Measurements from ENCODE around the gene SYNE1.
"Not testable (repeated sequence)": the region's sequence is repeated elsewhere in the genome, so short reads cannot be mapped to it uniquely, and the experiment has no call there.

The SYNE1 gene

GRCh38 chr6:152372945-152373344 is 264.2 kb downstream of the SYNE1 start:
- no peak for DNase-seq (ENCODE audit: low spot score)

- DNase-seq (ENCODE audit: low spot score) = no peak
These were observed 265.4 kb downstream of the SYNE1 start for GRCh38 chr6:152371775-152372174.

- no peak for DNase-seq (ENCODE audit: low spot score)
These were observed 268.2 kb downstream of the SYNE1 start for GRCh38 chr6:152368751-152369624.

- no peak for DNase-seq (ENCODE audit: low spot score)
These were observed 272.3 kb downstream of the SYNE1 start for GRCh38 chr6:152364866-152365265.

GRCh38 chr6:152360034-152360433 is 277.1 kb downstream of the SYNE1 start:
- DNase-seq (ENCODE audit: low spot score) = no peak

- peak; percentile 26 for DNase-seq (ENCODE audit: low spot score)
These were observed 280.5 kb downstream of the SYNE1 start for GRCh38 chr6:152356662-152357061.

- DNase-seq (ENCODE audit: low spot score) = no peak
These were observed 281.1 kb downstream of the SYNE1 start for GRCh38 chr6:152356016-152356415.

GRCh38 chr6:152355166-152355565 is 282.0 kb downstream of the SYNE1 start:
- DNase-seq (ENCODE audit: low spot score) = no peak

GRCh38 chr6:152353440-152353839 is 283.7 kb downstream of the SYNE1 start:
- no peak for DNase-seq (ENCODE audit: low spot score)

- DNase-seq (ENCODE audit: low spot score) = no peak
These were observed 285.4 kb downstream of the SYNE1 start for GRCh38 chr6:152351742-152352141.

- no peak for DNase-seq (ENCODE audit: low spot score)
These were observed 286.1 kb downstream of the SYNE1 start for GRCh38 chr6:152351110-152351509.

GRCh38 chr6:152348116-152348515 is 289.0 kb downstream of the SYNE1 start:
- DNase-seq (ENCODE audit: low spot score) = no peak

GRCh38 chr6:152343735-152344360 is 293.3 kb downstream of the SYNE1 start:
- no peak for DNase-seq (ENCODE audit: low spot score)

- no peak for DNase-seq (ENCODE audit: low spot score)
These were observed 295.6 kb downstream of the SYNE1 start for GRCh38 chr6:152341596-152341995.

GRCh38 chr6:152338335-152339125 is 298.6 kb downstream of the SYNE1 start:
- DNase-seq (ENCODE audit: low spot score) = peak; percentile 66

GRCh38 chr6:152334555-152334954 is 302.6 kb downstream of the SYNE1 start:
- DNase-seq (ENCODE audit: low spot score) = no peak

- no peak for DNase-seq (ENCODE audit: low spot score)
These were observed 306.2 kb downstream of the SYNE1 start for GRCh38 chr6:152330961-152331360.

- no peak for DNase-seq (ENCODE audit: low spot score)
These were observed 307.3 kb downstream of the SYNE1 start for GRCh38 chr6:152329638-152330448.

- DNase-seq (ENCODE audit: low spot score) = not testable (repeated sequence)
These were observed 309.0 kb downstream of the SYNE1 start for GRCh38 chr6:152328200-152328599.

- DNase-seq (ENCODE audit: low spot score) = no peak
These were observed 313.8 kb downstream of the SYNE1 start for GRCh38 chr6:152323376-152323775.

GRCh38 chr6:152318278-152318677 is 318.9 kb downstream of the SYNE1 start:
- no peak for DNase-seq (ENCODE audit: low spot score)

- DNase-seq (ENCODE audit: low spot score) = no peak
These were observed 321.1 kb downstream of the SYNE1 start for GRCh38 chr6:152316024-152316423.

Measured in CD4-positive, alpha-beta T cell treated with Interleukin-2 at 100 ng/mL for 4 hours (primary cell).